Testis (tissue), 3 donors: ENCODE data around the gene APCDD1L. TPM values are rescaled to one million over a fixed set of nuclear protein-coding genes. Genes with fewer than 3 reads are reported as not detected.

Source experiments
- DNase-seq: peaks from one replicate; pipeline ENCODE4 v3.0.0-alpha.2; 2019
- H3K27ac ChIP-seq, 2 donors: fragments of 200-600 bp; sonication (generic); one replicate each; pipeline ENCODE4 v1.5.1; 2019
- H3K27me3 ChIP-seq: fragments of 200-600 bp; sonication (generic); one replicate; pipeline ENCODE4 v1.5.1; 2019
- H3K36me3 ChIP-seq: fragments of 200-600 bp; sonication (generic); one replicate; pipeline ENCODE4 v1.5.1; 2017; ENCODE audit warnings: low read depth; ENCODE audit errors: missing control alignments
- H3K4me1 ChIP-seq: fragments of 200-600 bp; sonication (generic); one replicate; pipeline ENCODE4 v1.5.1; 2019
- H3K4me3 ChIP-seq, 2 donors: fragments of 200-600 bp; sonication (generic); one replicate each; pipeline ENCODE4 v1.5.1; 2017 to 2019
- H3K9me3 ChIP-seq: fragments of 200-600 bp; sonication (generic); one replicate; pipeline ENCODE4 v1.5.1; 2017
- CTCF ChIP-seq, 3 experiments: fragments of 450-650 bp in 2 of 3; fragments of 200-600 bp in 1 of 3; sonication (generic) in 1 of 3; IDR thresholded peaks; one replicate each; pipeline ENCODE4 v1.5.1; 2016 to 2019; ENCODE audit warnings: antibody characterized with exemption in 3 of 3, mild to moderate bottlenecking in 2 of 3, moderate library complexity in 1 of 3
- POLR2A ChIP-seq: fragments of 450-650 bp; IDR thresholded peaks from one replicate; pipeline ENCODE4 v1.6.1; 2017; ENCODE audit warnings: antibody characterized with exemption, mild to moderate bottlenecking, moderate library complexity
- WGBS, 2 donors: methylation state at CpG; one replicate each; pipeline ENCODE4 v1.1.5; 2018; 5-methylcytosine and 5-hydroxymethylcytosine counted together
- intact Hi-C: fragments of 100-400 bp; cut with DNase I; formaldehyde crosslinking; loops from one replicate; pipeline ENCODE4 v1.15.1; 2023; ENCODE audit warnings: low total_unique reads
- polyA plus RNA-seq: library from polyadenylated mRNA; stranded (reverse); fragments of 350-450 nt; fragmentation: Illumina TruSeq; extraction: RNeasy Lipid Tissue Mini Kit (QIAGEN cat#74804); gene quantifications from one replicate; pipeline ENCODE4 v1.2.3, GENCODE V29; 2014; ENCODE audit warnings: low read depth, low replicate concordance; ENCODE audit not compliant: insufficient read depth
- total RNA-seq, 2 donors: library from RNA; depleted of rRNA; stranded (reverse); fragments of >200 nt; gene quantifications; one replicate each; pipeline ENCODE4 v1.2.3, GENCODE V29; 2016

Gene APCDD1L
- total and polyA plus RNA-seq, 3 donors from 2014 or later, result 0.12 to 0.20 TPM; not detected in 1

- no peaks in the 10 kb centered on the region for H3K4me1 ChIP-seq
- H3K27me3 ChIP-seq, result no peaks in the 10 kb centered on the region
- 69 to 76% methylated on average over 10 of the region's 10 CpGs for WGBS, 2 donors
- H3K36me3 ChIP-seq, result no peaks in the 10 kb centered on the region
- no peak for DNase-seq
- TF ChIP-seq POLR2A (no peak), CTCF (IDR thresholded peaks at IDR 0.05) (no peak)
- H3K27ac ChIP-seq, result no peak overlapping the region
- intact Hi-C loops, result no loop called here
- no peaks in the 10 kb centered on the region for H3K9me3 ChIP-seq
- H3K4me3 ChIP-seq, result no peak overlapping the region
Measured at GRCh38 chr20:58463256-58463655, 51.9 kb downstream of the APCDD1L start.

GRCh38 chr20:58461899-58462298 is 53.3 kb downstream of the APCDD1L start:
- intact Hi-C loops, result no loop called here
- no peak for DNase-seq
- Histone ChIP-seq H3K4me3 (no peak overlapping the region), H3K4me1 (no peaks in the 10 kb centered on the region), H3K27ac (no peak overlapping the region), H3K27me3 (no peaks in the 10 kb centered on the region), H3K36me3 (no peaks in the 10 kb centered on the region), H3K9me3 (no peaks in the 10 kb centered on the region)
- 93 to 94% methylated on average over 6 of the region's 6 CpGs for WGBS, 2 donors
- no peak for TF ChIP-seq CTCF (IDR thresholded peaks at IDR 0.05)
- TF ChIP-seq POLR2A, result no peak

- TF ChIP-seq CTCF (IDR thresholded peaks at IDR 0.05) (no peak), POLR2A (no peak)
- no peaks in the 10 kb centered on the region for H3K9me3 ChIP-seq
- H3K27me3 ChIP-seq, result no peaks in the 10 kb centered on the region
- no peak for DNase-seq
- H3K4me3 ChIP-seq, result no peak overlapping the region
- 93 to 97% methylated on average over 10 to 25 of the region's 25 CpGs for WGBS, 2 donors
- H3K4me1 ChIP-seq, result no peaks in the 10 kb centered on the region
- H3K27ac ChIP-seq, result no peak overlapping the region
- H3K36me3 ChIP-seq, result no peaks in the 10 kb centered on the region
- intact Hi-C loops, result no loop called here
Measured at GRCh38 chr20:58461104-58461503, 54.1 kb downstream of the APCDD1L start.

DNA sequence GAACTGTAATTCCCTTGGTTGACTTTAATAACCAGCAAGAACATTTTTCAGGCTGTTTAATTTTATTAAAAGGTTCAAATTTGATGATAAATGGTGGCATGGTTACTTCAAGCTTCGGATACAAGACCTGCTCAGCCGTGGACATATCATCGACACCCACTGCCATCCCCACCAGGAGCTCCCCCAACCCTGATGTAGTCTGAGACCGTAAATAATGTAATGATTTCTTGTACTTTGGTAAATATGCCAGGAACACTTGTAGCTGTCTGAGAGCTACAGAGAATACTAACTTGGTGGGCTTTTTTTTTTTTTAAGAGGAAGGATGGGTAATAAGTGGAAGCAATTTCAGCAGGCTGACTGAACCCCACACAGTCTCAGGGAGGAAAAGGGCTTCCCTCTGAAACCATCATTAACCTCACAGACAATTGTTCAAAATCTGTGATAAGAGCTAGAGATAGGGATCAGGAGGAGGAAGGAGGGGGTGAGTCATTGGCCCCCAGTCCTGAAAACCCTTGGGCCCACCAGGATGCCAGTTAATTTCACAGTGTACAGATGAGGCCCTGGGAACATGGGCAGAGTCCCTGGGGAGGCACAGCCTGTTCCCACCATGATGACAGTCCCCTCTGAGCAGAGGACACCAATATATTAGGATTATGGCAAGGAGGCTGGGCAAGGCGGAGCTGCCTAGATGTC is 56.0 kb downstream of the APCDD1L start:
- Histone ChIP-seq H3K27me3 (no peaks in the 10 kb centered on the region), H3K4me1 (no peaks in the 10 kb centered on the region), H3K9me3 (no peaks in the 10 kb centered on the region), H3K36me3 (no peaks in the 10 kb centered on the region), H3K27ac (no peak overlapping the region), H3K4me3 (no peak overlapping the region)
- DNase-seq, result no peak
- TF ChIP-seq POLR2A (no peak), CTCF (IDR thresholded peaks at IDR 0.05) (no peak)
- intact Hi-C loops, result no loop called here
- 93 to 94% methylated on average over 4 to 5 of the region's 5 CpGs for WGBS, 2 donors
